Left forelimb (tissue), 1 donor: ENCODE data around the gene SMDT1.
"Not testable (repeated sequence)": the region's sequence is repeated elsewhere in the genome, so short reads cannot be mapped to it uniquely, and the experiment has no call there.

Experiments used
- DNase-seq: peaks from one replicate; pipeline ENCODE4 v3.0.0-alpha.2; 2018; ENCODE audit warnings: low spot score

The SMDT1 gene

DNA sequence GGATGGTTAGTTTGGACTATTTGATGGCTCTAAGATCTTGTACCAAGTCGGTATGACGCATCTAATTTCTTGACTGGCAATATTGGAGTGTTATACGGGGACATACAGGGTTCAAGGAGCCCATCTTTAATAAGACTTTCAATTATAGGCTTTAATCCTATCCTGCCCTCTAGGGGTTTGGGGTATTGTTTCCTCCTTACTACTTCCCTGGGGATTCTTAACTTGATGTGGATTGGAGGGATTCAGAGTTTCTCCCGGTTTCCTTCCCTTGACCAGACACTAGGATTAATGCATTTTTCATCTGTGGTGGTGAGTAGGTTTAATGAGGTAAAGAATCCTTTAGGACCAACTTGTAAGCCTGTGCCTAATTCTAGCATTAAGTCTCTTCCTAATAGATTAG is 32.3 kb downstream of the SMDT1 start:
- no peak for DNase-seq

DNA sequence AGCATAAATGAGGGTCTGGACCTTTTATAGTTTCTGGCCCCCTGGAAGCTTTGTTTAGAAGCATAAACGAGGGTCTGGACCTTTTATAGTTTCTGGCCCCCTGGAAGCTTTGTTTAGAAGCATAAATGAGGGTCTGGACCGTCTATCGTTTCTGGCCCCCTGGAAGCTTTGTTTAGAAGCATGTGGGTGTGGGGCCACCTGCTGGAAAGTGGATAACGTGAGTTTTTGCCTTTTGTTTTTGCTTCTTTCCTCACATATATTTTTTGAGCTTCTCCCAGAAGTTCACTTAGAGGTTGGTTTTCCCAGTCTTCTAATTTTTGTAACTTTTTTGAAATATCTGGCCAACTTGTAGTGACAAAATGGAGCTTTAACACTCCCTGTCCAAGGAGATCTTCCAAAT is 33.3 kb downstream of the SMDT1 start:
- DNase-seq: not testable (repeated sequence)

DNA sequence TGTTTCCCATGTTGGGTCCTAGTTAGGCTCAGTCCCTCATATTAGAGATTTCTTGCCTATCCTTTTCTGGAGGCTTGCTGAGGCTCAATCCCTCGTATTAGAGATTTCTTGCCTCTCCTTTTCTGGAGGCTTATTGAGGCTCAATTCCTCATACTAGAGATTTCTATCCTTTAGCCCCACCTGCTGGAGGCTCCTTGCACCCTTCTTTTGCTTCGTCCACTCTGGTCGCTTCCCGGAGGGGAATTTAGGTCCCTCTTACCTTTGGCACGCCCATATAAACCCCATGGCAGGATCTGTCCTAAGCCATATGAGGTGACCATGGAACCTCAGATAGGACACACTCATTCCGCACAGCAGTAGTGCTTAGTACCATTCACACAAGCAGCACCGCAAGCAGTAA is 35.2 kb downstream of the SMDT1 start:
- no peak for DNase-seq

DNA sequence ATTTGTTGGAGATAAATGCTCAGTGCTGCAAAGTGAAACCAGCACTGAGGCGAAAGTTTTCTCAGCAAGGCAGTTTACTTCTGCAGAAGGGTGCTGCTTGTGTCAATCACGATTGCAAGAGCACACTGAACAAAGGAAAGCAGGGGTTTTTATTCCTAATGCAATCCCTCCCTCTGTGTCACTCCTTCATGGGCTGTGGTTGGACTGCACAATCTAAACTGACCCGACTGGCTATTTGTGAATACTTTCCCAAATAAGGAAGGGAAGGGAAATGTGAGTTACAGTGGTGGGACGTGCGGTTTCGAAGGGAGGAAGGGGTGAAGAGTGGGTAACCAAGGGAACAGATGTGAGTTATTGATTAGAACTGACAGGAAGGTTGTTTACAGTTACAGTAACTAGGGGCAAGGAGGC is 35.9 kb downstream of the SMDT1 start:
- DNase-seq: not testable (repeated sequence)

DNA sequence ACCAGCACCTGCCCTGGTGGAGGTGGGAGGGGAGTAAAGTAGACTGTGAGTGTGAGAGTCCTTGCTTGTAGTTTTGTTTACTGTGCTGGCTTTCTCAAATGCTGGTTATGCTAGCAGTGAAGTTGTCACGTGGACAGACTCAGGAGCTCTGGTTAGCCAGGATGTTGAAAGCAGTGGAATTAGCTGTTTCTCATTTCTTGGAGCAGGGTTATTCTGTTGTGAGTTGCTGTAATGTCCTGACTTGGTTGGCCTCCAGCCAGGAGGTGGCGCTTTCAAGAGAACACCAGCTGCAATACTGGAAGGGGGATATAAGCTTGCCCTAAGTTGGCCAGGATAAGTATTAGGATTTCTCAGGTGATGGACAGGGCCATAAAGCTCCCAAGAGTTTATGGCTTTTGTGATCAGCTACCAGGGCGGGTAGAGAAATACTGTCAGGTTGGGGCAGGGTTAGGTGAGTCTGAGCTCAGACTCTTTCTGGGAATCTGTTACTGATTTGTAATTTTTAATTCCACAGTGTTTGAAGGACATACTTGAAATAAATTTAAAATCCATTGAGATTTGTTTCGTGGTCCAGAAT is 37.4 kb downstream of the SMDT1 start:
- DNase-seq: no peak

DNA sequence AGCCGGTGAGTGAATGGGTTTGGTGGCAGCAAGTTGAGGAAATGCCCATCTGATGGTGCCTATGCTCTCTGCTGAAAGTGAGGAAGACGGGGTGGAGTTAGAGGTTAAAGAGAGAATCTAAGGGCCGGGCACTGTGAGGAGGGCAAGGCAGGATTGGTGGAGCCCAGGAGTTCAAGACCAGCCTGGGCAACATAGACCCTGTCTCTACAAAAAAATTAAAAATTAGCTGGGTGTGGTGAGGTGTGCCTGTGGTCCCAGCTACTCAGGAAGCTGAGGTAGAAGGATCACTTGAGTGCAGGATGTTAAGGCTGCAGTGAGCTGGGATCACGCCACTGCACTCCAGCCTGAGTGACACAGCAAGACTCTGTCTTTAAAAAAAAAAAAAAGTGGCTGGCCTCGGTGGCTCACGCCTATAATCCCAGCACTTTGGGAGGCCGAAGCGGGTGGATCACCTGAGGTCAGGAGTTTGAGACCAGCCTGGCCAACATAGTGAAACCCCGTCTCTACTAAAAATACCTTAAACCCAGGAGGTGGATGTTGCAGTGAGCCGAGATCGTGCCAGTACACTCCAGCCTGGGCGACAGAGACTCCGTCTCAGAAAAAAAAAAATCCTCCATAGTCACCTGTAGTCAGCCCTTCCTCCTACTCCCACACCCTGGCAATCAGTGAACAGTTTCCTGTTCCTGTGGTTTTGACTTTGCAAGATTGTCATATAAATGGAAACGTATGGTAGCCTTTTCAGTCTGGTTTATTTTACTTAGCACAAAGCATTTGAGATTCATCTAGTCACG is 40.9 kb downstream of the SMDT1 start:
- DNase-seq: not testable (repeated sequence)

DNA sequence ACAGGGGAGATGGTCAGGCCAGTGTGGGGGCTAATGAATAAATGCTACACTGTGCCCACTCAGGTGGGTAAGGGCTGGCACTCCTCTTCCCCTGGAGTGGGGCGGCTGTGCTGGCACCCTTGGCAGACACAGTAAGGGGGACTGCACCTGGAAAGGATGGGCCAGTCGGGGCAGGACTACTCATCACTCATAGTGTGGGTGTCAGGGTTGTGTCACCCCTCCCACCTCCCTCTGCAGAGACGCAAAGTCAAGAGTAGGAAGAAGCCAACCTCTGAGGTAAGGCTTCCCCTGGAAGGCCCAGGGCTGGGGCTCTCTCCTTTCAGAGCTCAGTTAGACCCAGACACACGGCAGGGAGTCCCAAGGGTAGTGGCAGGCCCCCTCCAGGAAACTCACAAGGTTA is 44.0 kb downstream of the SMDT1 start:
- not testable (repeated sequence) for DNase-seq

DNA sequence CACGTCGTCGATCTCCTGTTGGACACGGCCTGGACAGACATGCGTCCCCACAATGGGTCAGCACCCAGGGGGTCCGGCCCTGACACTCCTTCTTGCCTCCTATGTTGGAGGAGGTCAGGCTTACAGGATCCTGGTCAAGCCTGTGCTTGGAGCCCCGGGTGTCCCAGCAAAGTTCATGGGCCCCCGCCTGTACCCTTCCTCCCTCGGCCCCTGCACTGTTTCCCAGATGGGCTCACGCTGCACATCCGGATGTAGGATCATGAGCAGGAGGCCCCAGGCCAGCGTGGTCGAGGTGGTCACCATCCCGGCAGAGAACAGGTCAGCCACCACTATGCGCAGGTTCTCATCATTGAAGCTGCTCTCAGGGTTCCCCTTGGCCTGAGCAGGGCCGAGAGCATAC is 48.1 kb downstream of the SMDT1 start:
- no peak for DNase-seq

DNA sequence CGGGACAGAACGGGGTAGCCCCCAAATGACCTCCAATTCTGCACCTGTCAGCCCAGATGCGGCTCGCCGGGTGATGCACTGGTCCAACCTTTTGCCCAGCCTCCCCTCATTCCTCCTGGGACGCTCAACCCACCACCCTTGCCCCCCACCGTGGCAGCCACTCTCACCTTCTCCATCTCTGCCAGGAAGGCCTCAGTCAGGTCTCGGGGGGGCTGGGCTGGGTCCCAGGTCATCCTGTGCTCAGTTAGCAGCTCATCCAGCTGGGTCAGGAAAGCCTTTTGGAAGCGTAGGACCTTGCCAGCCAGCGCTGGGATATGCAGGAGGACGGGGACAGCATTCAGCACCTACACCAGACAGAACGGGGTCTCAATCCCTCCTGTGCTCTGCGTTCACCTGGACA is 48.5 kb downstream of the SMDT1 start:
- DNase-seq: not testable (repeated sequence)

DNA sequence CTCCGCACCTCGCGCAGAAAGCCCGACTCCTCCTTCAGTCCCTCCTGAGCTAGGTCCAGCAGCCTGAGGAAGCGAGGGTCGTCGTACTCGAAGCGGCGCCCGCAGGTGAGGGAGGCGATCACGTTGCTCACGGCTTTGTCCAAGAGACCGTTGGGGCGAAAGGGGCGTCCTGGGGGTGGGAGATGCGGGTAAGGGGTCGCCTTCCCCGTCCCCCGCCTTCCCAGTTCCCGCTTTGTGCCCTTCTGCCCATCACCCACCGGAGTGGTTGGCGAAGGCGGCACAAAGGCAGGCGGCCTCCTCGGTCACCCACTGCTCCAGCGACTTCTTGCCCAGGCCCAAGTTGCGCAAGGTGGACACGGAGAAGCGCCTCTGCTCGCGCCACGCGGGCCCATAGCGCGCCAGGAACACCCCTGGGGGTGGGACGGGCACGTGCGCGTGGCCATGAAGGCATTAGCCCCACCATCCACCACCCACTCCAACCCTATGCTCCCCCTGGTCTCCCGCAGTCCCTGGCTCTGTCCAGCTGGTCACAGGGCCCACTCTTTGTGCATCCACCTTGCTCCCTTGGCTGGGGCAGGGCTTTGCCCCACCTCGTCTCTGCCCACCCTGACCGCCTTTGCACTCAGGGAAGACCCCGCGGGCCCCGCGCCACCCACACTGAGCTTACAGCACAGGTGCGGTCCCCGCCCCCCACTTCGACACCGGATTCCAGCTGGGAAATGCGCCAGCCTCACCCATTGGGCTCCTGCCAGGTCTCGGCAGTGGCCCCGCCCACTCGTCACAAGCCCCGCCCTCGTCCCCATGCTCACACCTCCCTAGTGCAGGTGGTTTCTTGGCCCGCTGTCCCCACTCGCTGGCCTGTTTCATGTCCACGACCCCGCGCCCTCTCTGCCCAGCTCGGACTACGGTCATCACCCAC is 49.5 kb downstream of the SMDT1 start:
- DNase-seq: not testable (repeated sequence)

DNA sequence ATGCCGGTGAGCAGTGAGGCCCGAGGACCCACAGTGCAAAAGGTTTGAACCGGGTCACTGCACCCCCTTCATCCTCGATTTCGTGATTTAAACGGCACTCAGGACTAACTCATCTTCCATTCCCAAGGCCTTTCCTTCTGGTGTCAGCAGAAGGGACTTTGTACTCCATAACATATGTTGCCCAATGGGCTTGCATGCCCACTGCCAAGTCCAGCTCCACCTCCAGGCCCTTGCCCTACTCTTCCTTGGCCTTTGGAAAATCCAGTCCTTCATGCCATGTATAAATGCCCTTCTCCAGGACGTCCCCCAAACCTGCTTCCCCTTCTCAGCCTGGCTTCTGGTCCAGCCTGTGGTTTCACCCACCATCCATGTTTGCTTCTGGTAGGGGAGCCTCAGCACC is 50.7 kb downstream of the SMDT1 start:
- DNase-seq: not testable (repeated sequence)

DNA sequence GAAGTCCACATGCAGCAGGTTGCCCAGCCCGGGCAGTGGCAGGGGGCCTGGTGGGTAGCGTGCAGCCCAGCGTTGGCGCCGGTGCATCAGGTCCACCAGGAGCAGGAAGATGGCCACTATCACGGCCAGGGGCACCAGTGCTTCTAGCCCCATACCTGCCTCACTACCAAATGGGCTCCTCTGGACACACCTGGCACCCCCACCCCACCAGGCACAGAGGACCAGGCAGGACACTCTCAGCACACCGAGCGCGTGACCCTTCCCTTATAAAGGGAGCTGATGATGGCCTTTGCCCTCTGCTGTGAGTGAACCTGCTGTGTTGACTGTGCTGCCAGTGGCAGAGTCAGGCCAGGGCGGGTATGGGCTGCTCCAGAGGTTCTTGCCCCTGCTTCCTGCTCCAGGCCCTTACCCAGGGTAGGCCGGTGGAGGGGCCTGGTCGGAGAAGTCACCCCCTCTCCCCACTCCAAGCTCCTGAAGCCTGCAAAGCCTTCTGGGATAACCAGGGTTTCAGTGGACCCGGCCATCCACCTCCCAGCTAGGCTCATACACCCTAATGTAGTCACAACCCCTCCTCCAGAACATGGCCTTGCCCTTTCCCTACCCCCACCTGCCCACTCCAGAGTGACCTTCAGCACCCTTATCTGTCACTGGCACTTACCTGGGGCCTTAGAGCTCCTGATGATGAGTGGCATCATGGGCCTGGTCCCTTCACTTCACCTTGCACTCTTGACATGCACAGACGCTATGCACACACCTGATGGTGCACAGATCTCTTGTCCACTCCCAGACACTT is 51.3 kb downstream of the SMDT1 start, which contains the start of gene CYP2D6:
Gene CYP2D6, minus strand, starts transcription at position 172 of the 793 bp plus-strand sequence. Its CDS starts 19 bp downstream, at position 153.
- DNase-seq: not testable (repeated sequence)

DNA sequence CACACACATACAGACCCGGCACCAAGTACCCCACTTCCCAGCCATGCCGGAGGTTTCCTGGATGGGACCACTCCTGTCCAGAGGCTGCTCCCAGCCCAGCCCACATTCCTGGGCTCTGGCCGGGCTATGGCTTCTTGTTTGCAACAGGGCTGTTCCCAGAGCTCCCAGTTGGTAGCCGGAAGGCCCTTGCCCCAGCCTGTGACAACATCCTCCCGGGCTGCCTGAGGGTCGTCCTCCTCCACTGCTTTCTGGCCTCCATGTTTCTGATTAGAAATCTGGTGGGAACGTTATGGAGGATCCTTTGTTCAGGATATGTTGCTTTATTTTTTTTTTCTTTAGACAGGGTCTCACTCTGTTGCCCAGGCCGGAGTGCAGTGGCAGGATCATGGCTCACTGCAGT is 52.1 kb downstream of the SMDT1 start:
- DNase-seq: no peak

DNA sequence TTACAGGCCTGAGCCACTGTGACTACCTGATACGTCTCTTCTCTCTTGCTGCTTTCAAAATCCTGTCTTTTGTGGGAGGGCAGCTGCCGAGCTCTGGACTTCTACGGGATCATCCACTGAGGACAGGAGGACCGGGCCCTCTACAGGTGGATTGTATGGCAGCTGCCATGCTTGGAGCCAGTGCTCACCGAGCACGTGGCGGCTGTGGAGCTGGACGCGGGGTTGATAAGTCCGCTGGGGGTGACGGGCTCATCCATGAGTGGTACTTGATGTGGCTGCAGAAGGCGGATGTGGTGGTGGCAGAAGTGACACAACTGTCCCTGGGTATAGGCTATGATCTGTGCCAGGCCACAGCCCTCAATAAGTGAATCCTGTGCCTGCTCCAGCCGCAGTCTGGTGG is 53.0 kb downstream of the SMDT1 start:
- no peak for DNase-seq
